GM12878 (cell line): ENCODE measurements around the gene BNC2. TPM values are rescaled to one million over a fixed set of nuclear protein-coding genes. Genes with fewer than 3 reads are reported as not detected.

ENCODE experiments used
- ATAC-seq: fragments of 200-7000 bp; cut with Tn5 transposase; 3 replicates; pipeline ENCODE4 v1.9.1; 2020; ENCODE audit warnings: mild to moderate bottlenecking, moderate library complexity
- BruUV-seq: library from RNA; stranded (reverse); fragments of 400-500 nt; replicated peaks from 2 replicates; lab custom pipeline; 2021; lab: Mats Ljungman, UMichigan
- CTCF ChIA-PET: fragments of 300-600 bp; sonication (Branson Sonifier 250); formaldehyde crosslinking; extraction: SDS; loops from one replicate; lab custom pipeline; 2021; ENCODE audit warnings: inconsistent platforms; lab: Yijun Ruan, JAX
- POLR2A ChIA-PET: fragments of 350-600 bp; formaldehyde crosslinking; extraction: SDS; loops from one replicate; lab custom pipeline; 2021; ENCODE audit warnings: inconsistent platforms; lab: Charles Lee
- RAD21 ChIA-PET: fragments of 300-600 bp; sonication (Branson Sonifier 250); formaldehyde crosslinking; loops from one replicate; lab custom pipeline; 2023; ENCODE audit warnings: antibody characterized with exemption; ENCODE audit not compliant: unreplicated experiment; lab: Charles Lee
- SMC1A ChIA-PET: fragments of 300-600 bp; sonication (Branson Sonifier 250); formaldehyde crosslinking; loops from one replicate; lab custom pipeline; 2023; ENCODE audit not compliant: unreplicated experiment, uncharacterized antibody; lab: Charles Lee
- DNase-seq: peaks from one replicate; pipeline ENCODE4 v3.0.0-alpha.2; 2011; ENCODE audit warnings: low read depth, low spot score
- FAIRE-seq: peaks from 3 replicates; lab custom pipeline; 2011; peaks lifted over from hg19 to GRCh38; lab: Jason Lieb, UNC
- H2AFZ ChIP-seq: 2 replicates; pipeline ENCODE4 v1.6.0; 2011; ENCODE audit warnings: low read depth, low read length, control low read depth; ENCODE audit not compliant: control insufficient read depth
- H3K27ac ChIP-seq: 2 replicates; pipeline ENCODE4 v1.5.1; 2011; ENCODE audit warnings: control low read depth; ENCODE audit not compliant: control insufficient read depth, insufficient read depth
- H3K27me3 ChIP-seq, 2 experiments: replicated peaks in 1 of 2; 2 replicates each; pipeline versions ENCODE4 v1.6.0 to v1.6.1; 2011; ENCODE audit warnings: low read length in 1 of 2; ENCODE audit not compliant: control insufficient read depth in 2 of 2, insufficient read depth in 2 of 2
- H3K36me3 ChIP-seq, 2 experiments: 2 replicates each; pipeline ENCODE4 v1.5.1; 2011; ENCODE audit warnings: low read length in 1 of 2; ENCODE audit not compliant: control insufficient read depth in 2 of 2, insufficient read depth in 2 of 2
- H3K4me1 ChIP-seq: 2 replicates; pipeline ENCODE4 v1.6.1; 2011; ENCODE audit warnings: mild to moderate bottlenecking, low read length, moderate library complexity, mixed read lengths; ENCODE audit not compliant: control insufficient read depth, insufficient read depth
- H3K4me2 ChIP-seq: 2 replicates; pipeline ENCODE4 v1.6.0; 2011; ENCODE audit warnings: control low read depth; ENCODE audit not compliant: control insufficient read depth, insufficient read depth
- H3K4me3 ChIP-seq: fragments of 200-600 bp; sonication (generic); 2 replicates; pipeline ENCODE4 v1.5.1; 2016
- H3K79me2 ChIP-seq: 2 replicates; pipeline ENCODE4 v1.6.0; 2011; ENCODE audit warnings: low read length; ENCODE audit not compliant: control insufficient read depth, insufficient read depth
- H3K9ac ChIP-seq: 2 replicates; pipeline ENCODE4 v1.8.0; 2011; ENCODE audit warnings: low read length, control low read depth, mixed read lengths; ENCODE audit not compliant: control insufficient read depth, insufficient read depth
- H3K9me3 ChIP-seq: replicated peaks from 3 replicates; pipeline ENCODE4 v1.5.1; 2011; ENCODE audit warnings: mild to moderate bottlenecking, low read length; ENCODE audit not compliant: control insufficient read depth, insufficient read depth
- H4K20me1 ChIP-seq: 2 replicates; pipeline ENCODE4 v1.6.0; 2011; ENCODE audit not compliant: control insufficient read depth, insufficient read depth
- IKZF2 ChIP-seq, 2 experiments: fragments of 450-650 bp; IDR thresholded peaks; 2 replicates each; pipeline ENCODE4 v1.6.1; 2017; ENCODE audit warnings: mild to moderate bottlenecking in 2 of 2, moderate library complexity in 2 of 2
- MEF2B ChIP-seq: fragments of 450-650 bp; IDR thresholded peaks from 2 replicates; pipeline ENCODE4 v1.6.1; 2018; ENCODE audit warnings: mild to moderate bottlenecking, moderate library complexity; ENCODE audit not compliant: partially characterized antibody, poor library complexity, severe bottlenecking
- MTA2 ChIP-seq: fragments of 450-650 bp; IDR thresholded peaks from 2 replicates; pipeline ENCODE4 v1.6.1; 2016; ENCODE audit warnings: low read depth, mild to moderate bottlenecking, moderate library complexity
- NFYA ChIP-seq: IDR thresholded peaks from 2 replicates; pipeline ENCODE4 v1.6.1; 2011; ENCODE audit warnings: low read depth, mild to moderate bottlenecking, low read length, improper control_type of control experiment, borderline replicate concordance
- NR2C1 ChIP-seq: fragments of 450-650 bp; IDR thresholded peaks from 2 replicates; pipeline ENCODE4 v1.6.1; 2017; ENCODE audit warnings: antibody characterized with exemption, mild to moderate bottlenecking, moderate library complexity
- SMAD5 ChIP-seq: IDR thresholded peaks from 2 replicates; pipeline ENCODE4 v1.6.1; 2016; ENCODE audit warnings: antibody characterized with exemption, low read depth
- YY1 ChIP-seq: IDR thresholded peaks from 2 replicates; pipeline ENCODE4 v1.6.1; 2011; ENCODE audit warnings: low read depth, mild to moderate bottlenecking, low read length
- WGBS: methylation state at CpG from one replicate; pipeline ENCODE4 v1.1.6; 2016; ENCODE audit warnings: low lambda C conversion rate; ENCODE audit not compliant: insufficient replicate concordance, insufficient coverage; ENCODE audit errors: missing lambda C conversion rate; 5-methylcytosine and 5-hydroxymethylcytosine counted together
- in situ Hi-C: fragments of 300-500 bp; cut with MboI; formaldehyde crosslinking; loops from 9 replicates; pipeline ENCODE4 v1.14.3; 2018; ENCODE audit warnings: mixed read lengths
- intact Hi-C: fragments of 100-400 bp; cut with micrococcal nuclease; formaldehyde crosslinking; loops from one replicate; pipeline ENCODE4 v1.14.2; 2022; ENCODE audit not compliant: unreplicated experiment
- polyA plus RNA-seq, 11 experiments: library from polyadenylated mRNA; depleted of rRNA in 4 of 11; unstranded in 6 of 11; stranded (reverse) in 5 of 11; fragments of >200 nt; fragmentation: Nextera tagmentation in 4 of 11; fragmentation: Illumina TruSeq in 1 of 11; extraction: Ambion mirVana in 4 of 11; extraction: Trizol in 1 of 11; gene quantifications; 1 replicate in 1 of 11; 2 replicates in 10 of 11; pipeline versions ENCODE4 v1.2.1 to v1.2.3, GENCODE V29; 2011 to 2016; ENCODE audit warnings: inconsistent platforms in 2 of 11, missing spikeins in 2 of 11, low read depth in 1 of 11
- total RNA-seq, 4 experiments: library from RNA; depleted of rRNA in 3 of 4; stranded (reverse); fragments of >200 nt in 3 of 4; fragmentation: Illumina TruSeq in 1 of 4; extraction: Trizol in 1 of 4; gene quantifications; 2 replicates each; pipeline versions ENCODE4 v1.2.1 to v1.2.3, GENCODE V29; 2013 to 2021
- TF ChIP-seq, protein P1 (sequence below): fragments of 450-650 bp; IDR thresholded peaks from 2 replicates; pipeline ENCODE4 v1.6.1; 2016; ENCODE audit warnings: mild to moderate bottlenecking, moderate library complexity, borderline replicate concordance
- TF ChIP-seq, protein P2 (sequence below): IDR thresholded peaks from 2 replicates; pipeline ENCODE4 v1.6.1; 2011; ENCODE audit warnings: low read depth, mild to moderate bottlenecking, low read length, moderate library complexity, borderline replicate concordance; ENCODE audit errors: extremely low read depth

BNC2 gene
- total and polyA plus RNA-seq, 10 of the 15 experiments (the other 5 are each of a cell fraction or from before 2014, with no cell fraction given) = 0.05 to 14.5 (median 0.26) TPM

DNA sequence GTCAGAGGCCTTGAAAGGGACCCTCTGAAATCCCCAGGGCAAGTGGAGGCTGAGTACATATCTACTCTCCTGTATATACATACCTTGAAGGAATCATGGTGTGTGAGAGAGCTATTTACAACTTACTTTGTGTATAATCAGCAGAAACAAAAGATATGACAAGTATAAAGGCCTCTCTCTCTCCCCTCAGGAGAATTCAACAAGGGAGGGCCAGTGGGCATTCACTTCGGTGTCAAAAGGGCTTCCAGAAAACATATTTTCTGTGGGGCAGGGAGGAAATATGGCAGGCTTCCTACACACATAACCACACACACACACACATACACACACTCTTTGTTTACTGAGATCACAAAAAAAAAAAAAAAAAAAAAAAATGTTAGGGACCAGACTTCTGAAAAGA is 181.7 kb downstream of the BNC2 start (continued):
- TF ChIP-seq, protein P1, sequence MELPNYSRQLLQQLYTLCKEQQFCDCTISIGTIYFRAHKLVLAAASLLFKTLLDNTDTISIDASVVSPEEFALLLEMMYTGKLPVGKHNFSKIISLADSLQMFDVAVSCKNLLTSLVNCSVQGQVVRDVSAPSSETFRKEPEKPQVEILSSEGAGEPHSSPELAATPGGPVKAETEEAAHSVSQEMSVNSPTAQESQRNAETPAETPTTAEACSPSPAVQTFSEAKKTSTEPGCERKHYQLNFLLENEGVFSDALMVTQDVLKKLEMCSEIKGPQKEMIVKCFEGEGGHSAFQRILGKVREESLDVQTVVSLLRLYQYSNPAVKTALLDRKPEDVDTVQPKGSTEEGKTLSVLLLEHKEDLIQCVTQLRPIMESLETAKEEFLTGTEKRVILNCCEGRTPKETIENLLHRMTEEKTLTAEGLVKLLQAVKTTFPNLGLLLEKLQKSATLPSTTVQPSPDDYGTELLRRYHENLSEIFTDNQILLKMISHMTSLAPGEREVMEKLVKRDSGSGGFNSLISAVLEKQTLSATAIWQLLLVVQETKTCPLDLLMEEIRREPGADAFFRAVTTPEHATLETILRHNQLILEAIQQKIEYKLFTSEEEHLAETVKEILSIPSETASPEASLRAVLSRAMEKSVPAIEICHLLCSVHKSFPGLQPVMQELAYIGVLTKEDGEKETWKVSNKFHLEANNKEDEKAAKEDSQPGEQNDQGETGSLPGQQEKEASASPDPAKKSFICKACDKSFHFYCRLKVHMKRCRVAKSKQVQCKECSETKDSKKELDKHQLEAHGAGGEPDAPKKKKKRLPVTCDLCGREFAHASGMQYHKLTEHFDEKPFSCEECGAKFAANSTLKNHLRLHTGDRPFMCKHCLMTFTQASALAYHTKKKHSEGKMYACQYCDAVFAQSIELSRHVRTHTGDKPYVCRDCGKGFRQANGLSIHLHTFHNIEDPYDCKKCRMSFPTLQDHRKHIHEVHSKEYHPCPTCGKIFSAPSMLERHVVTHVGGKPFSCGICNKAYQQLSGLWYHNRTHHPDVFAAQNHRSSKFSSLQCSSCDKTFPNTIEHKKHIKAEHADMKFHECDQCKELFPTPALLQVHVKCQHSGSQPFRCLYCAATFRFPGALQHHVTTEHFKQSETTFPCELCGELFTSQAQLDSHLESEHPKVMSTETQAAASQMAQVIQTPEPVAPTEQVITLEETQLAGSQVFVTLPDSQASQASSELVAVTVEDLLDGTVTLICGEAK = no peak
- TF ChIP-seq MTA2 (no peak), YY1 (no peak), NFYA (no peak)

DNA sequence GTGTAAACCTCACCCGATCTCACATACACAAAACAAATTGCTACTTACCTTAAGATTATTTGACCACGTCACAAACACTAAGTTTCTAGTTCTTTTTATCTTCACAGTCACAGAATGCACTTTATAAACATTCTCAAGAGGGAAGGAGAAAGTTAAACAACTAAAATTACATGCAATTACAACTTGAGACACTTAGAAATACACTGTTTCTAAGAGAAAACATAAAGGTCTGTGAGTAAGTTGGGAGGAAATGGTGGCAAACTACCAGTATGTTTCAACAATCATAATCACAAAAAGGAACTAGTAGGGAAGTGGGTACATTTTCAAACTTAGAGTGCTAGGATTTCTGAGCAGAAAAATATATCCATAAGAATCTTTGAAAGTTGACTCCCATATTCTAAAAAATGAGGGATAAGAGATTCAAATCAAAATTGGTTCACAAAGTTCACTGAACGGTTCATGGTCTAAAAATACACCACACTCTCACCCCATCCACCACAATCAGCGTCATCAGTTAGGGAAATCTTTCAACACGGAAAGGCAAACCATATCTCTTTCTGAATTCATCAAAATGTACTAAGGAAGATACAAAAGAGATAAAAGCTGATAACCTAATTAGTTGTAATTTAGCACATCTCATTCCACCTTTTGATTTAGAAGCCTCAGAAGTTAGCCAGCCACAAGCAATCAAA is 182.6 kb downstream of the BNC2 start:
- intact Hi-C loops = no loop called here
- H2AFZ ChIP-seq = no peak overlapping the region
- ChIA-PET CTCF (no interaction called here), POLR2A (no interaction called here), RAD21 (no interaction called here), SMC1A (interaction anchor here (2.7 kb wide), 1 partner anchor 8 kb away, joined by 7 read pairs; no protein-coding TSS in a partner anchor)
- H4K20me1 ChIP-seq = no peaks in the 10 kb centered on the region
- in situ Hi-C loops = no loop called here
- no peaks in the 10 kb centered on the region for H3K4me1 ChIP-seq
- H3K79me2 ChIP-seq = no peaks in the 10 kb centered on the region
- no peak overlapping the region for H3K4me2 ChIP-seq
- no peaks in the 10 kb centered on the region for H3K9me3 ChIP-seq
- no peaks in the 10 kb centered on the region for H3K27me3 ChIP-seq
- ATAC-seq = peak; percentile 53
- no TSS peak for BruUV-seq
- DNase-seq = no peak
- no peak for FAIRE-seq
- no peak overlapping the region for H3K9ac ChIP-seq
- TF ChIP-seq MEF2B (peak; percentile 16), MTA2 (0 out of 2 replicates have a peak, but pooled peaks have one; percentile 9), YY1 (no peak), SMAD5 (no peak), NR2C1 (no peak), IKZF2 (IDR thresholded peaks at IDR 0.05) (peak in 1 of 2 experiments; percentile 15; a peak in 1 of 4 replicates)
- TF ChIP-seq, protein P2, sequence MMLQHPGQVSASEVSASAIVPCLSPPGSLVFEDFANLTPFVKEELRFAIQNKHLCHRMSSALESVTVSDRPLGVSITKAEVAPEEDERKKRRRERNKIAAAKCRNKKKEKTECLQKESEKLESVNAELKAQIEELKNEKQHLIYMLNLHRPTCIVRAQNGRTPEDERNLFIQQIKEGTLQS = no peak
- WGBS = 5% methylated on average over 5 of the region's 5 CpGs
- no peak overlapping the region for H3K4me3 ChIP-seq
- no peaks in the 10 kb centered on the region for H3K36me3 ChIP-seq
- H3K27ac ChIP-seq = no peak overlapping the region
